GM21576 (cell line): ENCODE data around the gene ITGA7.

ENCODE experiments used
- ATAC-seq: cut with Tn5 transposase; IDR thresholded peaks from one replicate; pipeline ENCODE4 v1.9.1; 2021; ENCODE audit warnings: mild to moderate bottlenecking, moderate library complexity; ENCODE audit not compliant: unreplicated experiment

ITGA7 gene

GRCh38 chr12:55734595-55734994 lies 26.9 kb upstream of the ITGA7 start:
- no peak for ATAC-seq

GRCh38 chr12:55733858-55734257 lies 26.2 kb upstream of the ITGA7 start:
- no peak for ATAC-seq

- no peak for ATAC-seq
Observed at GRCh38 chr12:55733021-55733555, 25.4 kb upstream of the ITGA7 start.

- ATAC-seq = no peak
Observed at GRCh38 chr12:55732288-55732687, 24.6 kb upstream of the ITGA7 start.

GRCh38 chr12:55729819-55730818 lies 22.4 kb upstream of the ITGA7 start:
- peak; percentile 31 for ATAC-seq

GRCh38 chr12:55728939-55729818 lies 21.5 kb upstream of the ITGA7 start, which contains the start of gene CD63:
Gene CD63, minus strand, starts transcription at chr12:55729009. Its CDS starts 668 bp downstream, at chr12:55728341.
- peak; percentile 68 for ATAC-seq

GRCh38 chr12:55728186-55728938 lies 20.7 kb upstream of the ITGA7 start:
- ATAC-seq = peak; percentile 7

- no peak for ATAC-seq
Observed at GRCh38 chr12:55727643-55728185, 20.0 kb upstream of the ITGA7 start.

- ATAC-seq = no peak
Observed at GRCh38 chr12:55726971-55727370, 19.3 kb upstream of the ITGA7 start.

- no peak for ATAC-seq
Observed at GRCh38 chr12:55725556-55725955, 17.9 kb upstream of the ITGA7 start.

- ATAC-seq = no peak
Observed at GRCh38 chr12:55724940-55725309, 17.2 kb upstream of the ITGA7 start.

- ATAC-seq = peak; percentile 37
Observed at GRCh38 chr12:55724226-55724939, 16.7 kb upstream of the ITGA7 start.

GRCh38 chr12:55723516-55724225 lies 16.0 kb upstream of the ITGA7 start:
- ATAC-seq = no peak

GRCh38 chr12:55722948-55723347 lies 15.2 kb upstream of the ITGA7 start:
- no peak for ATAC-seq

- no peak for ATAC-seq
Observed at GRCh38 chr12:55721601-55722213, 14.0 kb upstream of the ITGA7 start.

- no peak for ATAC-seq
Observed at GRCh38 chr12:55720894-55721444, 13.3 kb upstream of the ITGA7 start.

GRCh38 chr12:55720071-55720564 lies 12.4 kb upstream of the ITGA7 start, which contains the start of gene RDH5:
Gene RDH5, plus strand, starts transcription at chr12:55720393. Its CDS starts 792 bp downstream, at chr12:55721185.
- ATAC-seq = no peak

GRCh38 chr12:55719371-55719770 lies 11.7 kb upstream of the ITGA7 start:
- no peak for ATAC-seq
